Measurements from ENCODE around the gene HIVEP3. TPM values are rescaled to one million over a fixed set of nuclear protein-coding genes. Genes with fewer than 3 reads are reported as not detected.

HIVEP3 gene
- total RNA-seq, 1 experiment from 2014 or later, result 6.0 TPM

- POLR2A ChIA-PET, result no interaction called here
- no peaks in the 10 kb centered on the region for H3K36me3 ChIP-seq (ENCODE audit: control insufficient read depth, insufficient read depth, low read length)
- H3K9me3 ChIP-seq (ENCODE audit: control insufficient read depth, insufficient read depth, low read depth, low read length), result no peaks in the 10 kb centered on the region
- TF ChIP-seq TCF7L2 (IDR thresholded peaks at IDR 0.05; ENCODE audit: low read depth, low read length), result no peak
- no peak for TF ChIP-seq REST (IDR thresholded peaks at IDR 0.05; ENCODE audit: insufficient read depth in 1 of 2, low read depth in 2 of 2, low read length in 1 of 2)
- no peak for TF ChIP-seq SIN3A (IDR thresholded peaks at IDR 0.05; ENCODE audit: borderline replicate concordance, insufficient read depth, low read depth, low read length)
- TF ChIP-seq CTCF (IDR thresholded peaks at IDR 0.05), result no peak
- no peak for TF ChIP-seq POLR2AphosphoS5 (IDR thresholded peaks at IDR 0.05; ENCODE audit: low read depth, low read length)
- DNase-seq (ENCODE audit: low read depth, low spot score), result no peak
- intact Hi-C loops (cut with micrococcal nuclease; ENCODE audit: unreplicated experiment) (no loop called here), in situ Hi-C loops (cut with HindIII; ENCODE audit: low pct_unique_long_range_greater_than_20kb, low sequenced_read_pairs) (no loop called here)
- ATAC-seq, result no peak; the same call in 1 of the 2 replicates
- H3K27ac ChIP-seq (ENCODE audit: low read length), result no peak overlapping the region
- no peaks in the 10 kb centered on the region for H3K27me3 ChIP-seq (ENCODE audit: control insufficient read depth, insufficient read depth, low read length)
- H3K4me1 ChIP-seq (ENCODE audit: control insufficient read depth, insufficient read depth, low read length), result peaks cover 11% of the 10 kb centered on the region; the same call in 1 of the 2 replicates
- CTCF ChIA-PET, result no interaction called here
- H3K4me3 ChIP-seq (ENCODE audit: low read depth in 2 of 2, low read length in 2 of 2), result no peak overlapping the region
- no TSS peak for BruUV-seq (replicated peaks)
Measured at GRCh38 chr1:41853907-41854306, 64.8 kb downstream of the HIVEP3 start.

GRCh38 chr1:41852091-41852490 lies 66.6 kb downstream of the HIVEP3 start:
- DNase-seq (ENCODE audit: low read depth, low spot score), result no peak
- peaks cover 5% of the 10 kb centered on the region; the same call in 1 of the 2 replicates for H3K4me1 ChIP-seq (ENCODE audit: control insufficient read depth, insufficient read depth, low read length)

More at GRCh38 chr1:41852091-41852490, 66.6 kb downstream of the HIVEP3 start:
- H3K9me3 ChIP-seq (ENCODE audit: control insufficient read depth, insufficient read depth, low read depth, low read length), result no peaks in the 10 kb centered on the region
- CTCF ChIA-PET, result no interaction called here
- no peak overlapping the region for H3K4me3 ChIP-seq (ENCODE audit: low read depth in 2 of 2, low read length in 2 of 2)
- in situ Hi-C loops (cut with HindIII; ENCODE audit: low pct_unique_long_range_greater_than_20kb, low sequenced_read_pairs) (no loop called here), intact Hi-C loops (cut with micrococcal nuclease; ENCODE audit: unreplicated experiment) (no loop called here)
- no peak for ATAC-seq
- H3K36me3 ChIP-seq (ENCODE audit: control insufficient read depth, insufficient read depth, low read length), result no peaks in the 10 kb centered on the region
- no peak for TF ChIP-seq SIN3A (IDR thresholded peaks at IDR 0.05; ENCODE audit: borderline replicate concordance, insufficient read depth, low read depth, low read length)
- TF ChIP-seq TCF7L2 (IDR thresholded peaks at IDR 0.05; ENCODE audit: low read depth, low read length), result no peak
- TF ChIP-seq POLR2AphosphoS5 (IDR thresholded peaks at IDR 0.05; ENCODE audit: low read depth, low read length), result no peak
- no peak for TF ChIP-seq CTCF (IDR thresholded peaks at IDR 0.05)
- no peak for TF ChIP-seq REST (IDR thresholded peaks at IDR 0.05; ENCODE audit: insufficient read depth in 1 of 2, low read depth in 2 of 2, low read length in 1 of 2)
- H3K27ac ChIP-seq (ENCODE audit: low read length), result no peak overlapping the region
- H3K27me3 ChIP-seq (ENCODE audit: control insufficient read depth, insufficient read depth, low read length), result no peaks in the 10 kb centered on the region
- no TSS peak for BruUV-seq (replicated peaks)
- POLR2A ChIA-PET, result no interaction called here

Data from Panc1 (cell line).